ENCODE data around the gene RTN4R. TPM values are rescaled to one million over a fixed set of nuclear protein-coding genes. Genes with fewer than 3 reads are reported as not detected.

Gene RTN4R
- total RNA-seq, 1 donor from 2014 or later = 4.2 TPM

DNA sequence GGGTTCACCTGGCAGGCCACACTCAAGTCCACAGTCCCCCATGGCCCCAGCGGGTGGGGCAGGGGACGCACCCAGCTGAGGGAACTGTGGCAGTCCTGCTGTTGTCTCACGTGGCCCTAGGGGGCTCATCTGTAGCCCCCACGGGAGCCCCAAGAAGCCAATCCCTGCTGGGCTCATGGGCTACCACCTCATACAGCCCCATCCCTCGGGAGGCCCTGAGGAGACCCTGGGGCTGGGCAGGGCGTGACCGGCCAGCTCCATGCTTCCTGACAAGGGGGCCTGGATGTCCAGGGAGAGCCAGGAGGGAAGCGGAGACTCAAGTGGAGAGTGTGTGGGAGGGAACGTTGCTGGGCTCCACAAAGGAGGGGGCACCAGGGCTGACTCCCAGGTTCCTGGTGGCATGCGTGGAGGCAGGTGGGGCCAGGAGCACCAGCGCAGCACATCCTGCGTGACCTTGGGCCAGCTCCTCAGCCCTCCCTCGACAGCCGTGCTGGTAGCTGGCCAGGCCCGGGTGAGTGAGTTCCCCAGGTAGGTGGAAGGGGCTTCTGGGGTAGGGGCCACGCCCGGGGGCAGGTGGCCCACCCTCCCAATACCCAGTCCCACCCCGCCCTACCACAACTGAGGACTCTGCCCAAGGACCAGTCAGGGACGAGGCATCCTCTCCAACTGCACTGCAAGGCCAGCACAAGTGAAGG, 7.9 kb downstream of the RTN4R start:
- Histone ChIP-seq H3K36me3 (no peaks in the 10 kb centered on the region), H3K9me3 (no peaks in the 10 kb centered on the region), H3K4me1 (no peaks in the 10 kb centered on the region), H3K4me3 (no peak overlapping the region), H3K27me3 (no peaks in the 10 kb centered on the region), H3K27ac (no peak overlapping the region)
- TF ChIP-seq POLR2A (IDR thresholded peaks at IDR 0.05) = no peak
- intact Hi-C loops (cut with DNase I) = no loop called here
- DNase-seq (ENCODE audit: extremely low spot score in 2 of 2) = no peak

DNA sequence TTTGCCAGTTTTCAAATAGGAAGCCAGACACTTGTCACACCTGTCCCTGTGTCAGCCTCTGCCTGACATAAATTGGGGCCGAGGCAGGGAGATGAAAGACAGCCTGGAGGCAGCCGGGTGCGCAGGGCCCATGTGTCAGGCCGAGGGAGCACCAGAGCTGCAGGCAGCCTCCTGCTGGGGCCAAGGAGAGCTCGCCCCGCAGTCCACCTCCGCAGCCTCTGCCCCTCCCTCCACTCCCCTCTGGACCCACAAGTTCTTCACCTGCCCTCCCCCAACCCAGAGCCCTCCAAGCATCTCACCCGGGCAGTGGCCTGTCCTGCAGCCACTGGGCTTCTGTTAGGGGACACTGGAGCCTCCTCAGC, 8.8 kb downstream of the RTN4R start:
- intact Hi-C loops (cut with DNase I) = no loop called here
- Histone ChIP-seq H3K27ac (no peak overlapping the region), H3K4me3 (no peak overlapping the region), H3K9me3 (no peaks in the 10 kb centered on the region), H3K4me1 (no peaks in the 10 kb centered on the region), H3K27me3 (no peaks in the 10 kb centered on the region), H3K36me3 (no peaks in the 10 kb centered on the region)
- no peak for DNase-seq (ENCODE audit: extremely low spot score in 2 of 2)
- TF ChIP-seq POLR2AphosphoS5 (IDR thresholded peaks at IDR 0.05; ENCODE audit: insufficient read depth in 1 of 2, low read depth in 1 of 2) = no peak
- TF ChIP-seq, protein P1, sequence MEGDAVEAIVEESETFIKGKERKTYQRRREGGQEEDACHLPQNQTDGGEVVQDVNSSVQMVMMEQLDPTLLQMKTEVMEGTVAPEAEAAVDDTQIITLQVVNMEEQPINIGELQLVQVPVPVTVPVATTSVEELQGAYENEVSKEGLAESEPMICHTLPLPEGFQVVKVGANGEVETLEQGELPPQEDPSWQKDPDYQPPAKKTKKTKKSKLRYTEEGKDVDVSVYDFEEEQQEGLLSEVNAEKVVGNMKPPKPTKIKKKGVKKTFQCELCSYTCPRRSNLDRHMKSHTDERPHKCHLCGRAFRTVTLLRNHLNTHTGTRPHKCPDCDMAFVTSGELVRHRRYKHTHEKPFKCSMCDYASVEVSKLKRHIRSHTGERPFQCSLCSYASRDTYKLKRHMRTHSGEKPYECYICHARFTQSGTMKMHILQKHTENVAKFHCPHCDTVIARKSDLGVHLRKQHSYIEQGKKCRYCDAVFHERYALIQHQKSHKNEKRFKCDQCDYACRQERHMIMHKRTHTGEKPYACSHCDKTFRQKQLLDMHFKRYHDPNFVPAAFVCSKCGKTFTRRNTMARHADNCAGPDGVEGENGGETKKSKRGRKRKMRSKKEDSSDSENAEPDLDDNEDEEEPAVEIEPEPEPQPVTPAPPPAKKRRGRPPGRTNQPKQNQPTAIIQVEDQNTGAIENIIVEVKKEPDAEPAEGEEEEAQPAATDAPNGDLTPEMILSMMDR (IDR thresholded peaks at IDR 0.05) = no peak
- no peak for TF ChIP-seq POLR2A (IDR thresholded peaks at IDR 0.05)

DNA sequence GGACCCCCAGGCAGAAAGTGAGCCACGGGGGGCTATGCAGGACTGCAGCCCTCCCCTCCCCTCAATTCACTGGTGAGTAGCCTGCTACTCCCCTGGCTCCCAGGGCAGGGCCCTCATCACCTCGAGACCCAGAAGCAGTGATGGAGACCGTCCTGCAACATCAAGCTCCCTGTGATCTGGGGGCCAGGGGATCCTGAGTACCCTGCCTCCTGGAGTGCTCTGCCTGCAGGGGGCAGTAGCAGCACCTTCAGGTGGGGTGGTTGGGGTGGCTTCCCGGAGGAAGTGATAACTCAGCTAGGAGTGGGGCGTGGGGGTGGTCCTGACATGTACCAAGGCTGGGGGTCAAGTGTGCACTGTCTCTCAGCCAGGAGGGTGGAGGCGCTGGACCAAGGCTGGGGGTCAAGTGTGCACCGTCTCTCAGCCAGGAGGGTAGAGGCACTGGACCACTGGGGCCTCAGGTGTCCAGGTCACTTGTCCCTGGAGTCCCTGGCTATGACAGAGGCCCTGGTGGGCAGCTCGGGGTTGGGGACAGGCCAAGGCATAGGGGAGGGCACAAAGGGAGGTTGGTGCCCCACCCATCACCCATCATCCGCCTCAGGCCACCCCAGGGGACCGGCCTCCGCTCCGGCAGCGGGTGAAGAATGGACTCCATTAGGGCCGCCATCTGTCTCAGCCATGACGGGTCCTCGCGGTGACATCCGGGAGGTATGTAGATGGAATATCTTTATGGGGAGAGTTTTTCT, 9.4 kb downstream of the RTN4R start:
- Histone ChIP-seq H3K27ac (no peak overlapping the region), H3K4me1 (no peaks in the 10 kb centered on the region), H3K27me3 (no peaks in the 10 kb centered on the region), H3K36me3 (no peaks in the 10 kb centered on the region), H3K4me3 (no peak overlapping the region), H3K9me3 (no peaks in the 10 kb centered on the region)
- TF ChIP-seq POLR2AphosphoS5 (IDR thresholded peaks at IDR 0.05; ENCODE audit: insufficient read depth in 1 of 2, low read depth in 1 of 2) (no peak), POLR2A (IDR thresholded peaks at IDR 0.05) (no peak)
- TF ChIP-seq, protein P1 (IDR thresholded peaks at IDR 0.05) = no peak
- no peak for DNase-seq (ENCODE audit: extremely low spot score in 2 of 2)
- intact Hi-C loops (cut with DNase I) = no loop called here

DNA sequence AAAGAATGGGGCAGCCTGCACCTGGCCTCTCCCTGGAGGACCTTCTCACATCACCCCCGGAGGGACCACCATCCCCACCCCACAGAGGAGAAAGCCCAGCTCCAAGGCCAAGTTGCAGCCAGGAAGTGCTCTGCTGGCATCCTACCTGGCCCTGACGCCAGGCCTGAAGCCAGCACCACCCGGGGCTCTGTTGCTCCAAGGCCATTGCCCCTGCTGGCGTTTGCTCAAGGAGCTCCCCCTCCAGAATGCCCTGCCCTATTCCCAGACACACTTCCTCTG, 10.2 kb downstream of the RTN4R start:
- no peak overlapping the region for H3K4me3 ChIP-seq
- H3K27me3 ChIP-seq = no peaks in the 10 kb centered on the region
- H3K36me3 ChIP-seq = no peaks in the 10 kb centered on the region
- no peaks in the 10 kb centered on the region for H3K4me1 ChIP-seq
- DNase-seq (ENCODE audit: extremely low spot score in 2 of 2) = no peak
- TF ChIP-seq POLR2AphosphoS5 (IDR thresholded peaks at IDR 0.05; ENCODE audit: insufficient read depth in 1 of 2, low read depth in 1 of 2) (no peak), POLR2A (IDR thresholded peaks at IDR 0.05) (no peak)
- TF ChIP-seq, protein P1 (IDR thresholded peaks at IDR 0.05) = no peak
- no peaks in the 10 kb centered on the region for H3K9me3 ChIP-seq
- intact Hi-C loops (cut with DNase I) = no loop called here
- H3K27ac ChIP-seq = no peak overlapping the region

DNA sequence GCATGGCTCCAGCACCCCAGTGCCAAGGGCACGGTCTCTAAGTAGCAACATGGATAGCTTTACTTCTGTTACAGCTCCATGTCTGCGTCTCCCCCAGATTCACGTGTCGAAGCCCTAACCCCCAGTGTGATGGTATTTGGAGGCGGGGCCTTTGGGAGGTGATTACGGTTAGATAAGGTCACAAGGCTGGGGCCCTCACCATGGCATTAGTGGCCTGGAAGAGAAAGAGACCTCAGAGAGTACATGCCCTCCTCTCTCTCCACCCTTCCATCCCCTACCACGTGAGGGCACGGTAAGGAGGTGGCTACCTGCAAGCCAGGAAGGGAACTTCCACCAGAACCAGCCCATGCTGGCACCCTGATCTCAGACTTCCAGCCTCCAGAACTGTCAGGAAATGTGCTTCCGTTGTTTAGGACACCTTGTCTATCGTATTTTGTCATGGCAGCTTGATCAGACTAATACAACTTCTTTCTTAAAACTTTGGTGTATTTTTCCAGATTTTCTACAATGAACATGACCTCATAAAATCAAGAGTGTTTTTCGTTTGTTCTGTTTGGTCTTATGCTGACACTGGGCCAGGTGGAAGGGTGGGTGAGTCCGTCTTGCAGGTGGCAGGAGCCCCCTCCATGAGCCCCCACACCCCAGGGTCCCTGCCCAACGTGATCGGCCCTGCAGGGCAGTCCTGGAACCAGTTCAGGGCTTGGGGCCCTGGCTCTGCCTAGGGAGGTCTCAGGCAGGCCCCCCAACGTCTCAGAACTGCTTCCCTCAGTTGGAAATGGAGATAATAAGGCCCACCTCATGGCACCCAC, 10.7 kb downstream of the RTN4R start:
- Histone ChIP-seq H3K27ac (no peak overlapping the region), H3K36me3 (no peaks in the 10 kb centered on the region), H3K4me1 (no peaks in the 10 kb centered on the region), H3K27me3 (no peaks in the 10 kb centered on the region), H3K9me3 (no peaks in the 10 kb centered on the region), H3K4me3 (no peak overlapping the region)
- intact Hi-C loops (cut with DNase I) = no loop called here
- no peak for TF ChIP-seq POLR2A (IDR thresholded peaks at IDR 0.05)
- no peak for TF ChIP-seq POLR2AphosphoS5 (IDR thresholded peaks at IDR 0.05; ENCODE audit: insufficient read depth in 1 of 2, low read depth in 1 of 2)
- TF ChIP-seq, protein P1 (IDR thresholded peaks at IDR 0.05) = no peak
- no peak for DNase-seq (ENCODE audit: extremely low spot score in 2 of 2)
